AG04449 (cell line): ENCODE data around the gene RALGPS1.

Source experiments
- CTCF ChIA-PET: fragments of 350-600 bp; formaldehyde crosslinking; extraction: SDS; loops from one replicate; lab custom pipeline; 2021; ENCODE audit warnings: antibody characterized with exemption; lab: Yijun Ruan, JAX
- POLR2A ChIA-PET: fragments of 400-600, 350-600 bp; formaldehyde crosslinking; extraction: SDS; loops from one replicate; lab custom pipeline; 2020; ENCODE audit warnings: antibody characterized with exemption, inconsistent platforms; lab: Yijun Ruan, JAX
- DNase-seq: peaks from one replicate; pipeline ENCODE4 v3.0.0-alpha.2; 2010; ENCODE audit warnings: low read depth, low spot score
- H3K4me3 ChIP-seq: 2 replicates; pipeline ENCODE4 v1.5.1; 2011; ENCODE audit warnings: low read depth, mild to moderate bottlenecking, control low read depth, low read length
- TF ChIP-seq, protein P1 (sequence below): IDR thresholded peaks from one replicate; pipeline ENCODE4 v1.5.1; 2011; ENCODE audit warnings: mild to moderate bottlenecking, moderate library complexity, low read length, control low read depth, inconsistent platforms; ENCODE audit not compliant: insufficient read depth; ENCODE audit errors: missing control alignments

The RALGPS1 gene

GRCh38 chr9:127051881-127052595 lies 137.5 kb downstream of the RALGPS1 start:
- ChIA-PET CTCF (interaction anchor here (1.1 to 2.3 kb wide), 2 partner anchors 15 to 87 kb away, joined by 3 to 7 read pairs; no protein-coding TSS in a partner anchor), POLR2A (no interaction called here)
- no peak overlapping the region for H3K4me3 ChIP-seq
- TF ChIP-seq, protein P1, sequence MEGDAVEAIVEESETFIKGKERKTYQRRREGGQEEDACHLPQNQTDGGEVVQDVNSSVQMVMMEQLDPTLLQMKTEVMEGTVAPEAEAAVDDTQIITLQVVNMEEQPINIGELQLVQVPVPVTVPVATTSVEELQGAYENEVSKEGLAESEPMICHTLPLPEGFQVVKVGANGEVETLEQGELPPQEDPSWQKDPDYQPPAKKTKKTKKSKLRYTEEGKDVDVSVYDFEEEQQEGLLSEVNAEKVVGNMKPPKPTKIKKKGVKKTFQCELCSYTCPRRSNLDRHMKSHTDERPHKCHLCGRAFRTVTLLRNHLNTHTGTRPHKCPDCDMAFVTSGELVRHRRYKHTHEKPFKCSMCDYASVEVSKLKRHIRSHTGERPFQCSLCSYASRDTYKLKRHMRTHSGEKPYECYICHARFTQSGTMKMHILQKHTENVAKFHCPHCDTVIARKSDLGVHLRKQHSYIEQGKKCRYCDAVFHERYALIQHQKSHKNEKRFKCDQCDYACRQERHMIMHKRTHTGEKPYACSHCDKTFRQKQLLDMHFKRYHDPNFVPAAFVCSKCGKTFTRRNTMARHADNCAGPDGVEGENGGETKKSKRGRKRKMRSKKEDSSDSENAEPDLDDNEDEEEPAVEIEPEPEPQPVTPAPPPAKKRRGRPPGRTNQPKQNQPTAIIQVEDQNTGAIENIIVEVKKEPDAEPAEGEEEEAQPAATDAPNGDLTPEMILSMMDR, result no peak
- DNase-seq, result no peak

DNA sequence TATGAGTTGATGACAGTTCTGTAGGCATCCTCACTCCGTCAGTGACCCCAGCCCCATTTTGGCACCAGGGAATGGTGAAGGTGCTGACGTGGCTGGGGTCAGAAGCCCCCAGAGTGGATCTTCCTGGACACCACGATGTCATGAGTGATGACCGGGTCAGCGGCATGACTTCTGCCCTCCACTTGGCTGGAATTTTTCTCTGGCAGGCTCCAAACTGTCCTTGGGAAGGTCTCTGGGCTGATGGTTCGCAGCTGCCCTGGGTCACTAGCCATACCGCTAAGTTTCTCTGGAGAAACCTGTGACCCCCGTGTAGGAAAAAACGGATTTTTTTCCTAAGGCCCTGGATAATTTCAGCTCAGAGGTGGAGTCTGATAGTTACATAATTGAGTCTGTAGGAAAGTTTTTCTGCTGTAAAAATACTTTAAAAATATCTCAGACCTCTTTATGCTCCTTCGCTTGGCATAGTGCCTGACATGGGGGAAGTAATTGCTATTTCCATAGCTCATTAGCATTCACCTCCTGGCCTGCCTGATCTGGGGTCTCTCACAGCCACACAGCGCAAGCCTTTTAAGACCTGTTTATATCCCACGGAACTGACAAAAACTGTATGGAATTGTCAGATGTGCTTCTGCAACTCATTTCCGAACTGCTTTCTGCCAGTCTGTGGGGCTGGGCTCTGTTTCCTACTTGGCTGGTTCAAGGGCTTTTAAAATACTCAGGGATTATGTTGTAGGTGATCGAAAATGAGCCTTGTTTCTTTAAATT lies 138.7 kb downstream of the RALGPS1 start:
- TF ChIP-seq, protein P1, result no peak
- ChIA-PET POLR2A (no interaction called here), CTCF (no interaction called here)
- DNase-seq, result no peak
- H3K4me3 ChIP-seq, result no peak overlapping the region

DNA sequence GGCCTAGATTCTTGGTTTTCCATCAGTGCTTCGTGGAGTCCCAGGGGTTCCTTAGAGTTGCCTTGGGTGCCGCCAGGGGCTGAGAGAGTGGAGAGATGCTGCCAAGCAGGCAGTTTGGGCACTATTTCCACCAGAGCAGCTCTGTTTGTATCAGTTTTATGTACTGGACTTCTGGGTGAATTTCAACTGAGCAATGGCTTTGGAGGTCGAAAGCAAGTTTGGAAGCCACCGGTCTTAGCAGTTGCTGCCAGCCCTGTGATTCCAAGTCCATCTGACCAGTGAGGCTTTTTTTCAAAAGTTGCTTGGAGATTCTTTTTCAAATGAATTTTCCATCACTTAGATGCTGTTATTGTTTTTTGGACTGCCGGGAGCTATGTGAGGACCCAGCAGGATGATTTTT lies 139.4 kb downstream of the RALGPS1 start:
- TF ChIP-seq, protein P1, result no peak
- no peak overlapping the region for H3K4me3 ChIP-seq
- ChIA-PET POLR2A (no interaction called here), CTCF (no interaction called here)
- no peak for DNase-seq

GRCh38 chr9:127055745-127056402 lies 141.3 kb downstream of the RALGPS1 start:
- ChIA-PET POLR2A (no interaction called here), CTCF (no interaction called here)
- TF ChIP-seq, protein P1, result no peak
- H3K4me3 ChIP-seq, result no peak overlapping the region
- no peak for DNase-seq

GRCh38 chr9:127056446-127056845 lies 141.9 kb downstream of the RALGPS1 start:
- no peak for DNase-seq
- TF ChIP-seq, protein P1, result no peak
- ChIA-PET CTCF (interaction anchor here (1.9 kb wide), 1 partner anchor 8 kb away, joined by 8 read pairs; no protein-coding TSS in a partner anchor), POLR2A (no interaction called here)
- no peak overlapping the region for H3K4me3 ChIP-seq

GRCh38 chr9:127058011-127058644 lies 143.5 kb downstream of the RALGPS1 start:
- ChIA-PET CTCF (interaction anchor here (0.9 to 1.9 kb wide), 3 partner anchors 9 to 137 kb away, joined by 3 to 8 read pairs (median 5); no protein-coding TSS in a partner anchor), POLR2A (no interaction called here)
- TF ChIP-seq, protein P1, result no peak
- no peak overlapping the region for H3K4me3 ChIP-seq
- DNase-seq, result no peak
